ENCODE results near the gene AIFM3. TPM values are rescaled to one million over a fixed set of nuclear protein-coding genes. Genes with fewer than 3 reads are reported as not detected.

The AIFM3 gene
- total and polyA plus RNA-seq, 2 donors (not counting 3 experiments of a cell fraction or from before 2014, with no cell fraction given), result 0.15 TPM; not detected in 1

- intact Hi-C loops (cut with micrococcal nuclease), result loop anchor here (5.0 kb wide), 1 partner anchor 43 kb away; the partner anchor contains the start of gene CRKL
- no TSS peak for BruUV-seq (replicated peaks)
- Histone ChIP-seq H3K9me1 (replicated peaks; ENCODE audit: control insufficient read depth, extremely low read depth, insufficient read depth, low read length) (no peaks in the 10 kb centered on the region), H3K27me3 (ENCODE audit: control insufficient read depth in 2 of 2, insufficient read depth in 2 of 2, low read length in 2 of 2) (peaks cover 4 to 16% of the 10 kb centered on the region in 2 experiments), H3K79me2 (ENCODE audit: control insufficient read depth, insufficient read depth, low read length) (no peaks in the 10 kb centered on the region), H3K36me3 (ENCODE audit: control insufficient read depth in 2 of 2, extremely low read depth in 1 of 2, insufficient read depth in 2 of 2, low read length in 2 of 2) (no peaks in the 10 kb centered on the region), H3K4me2 (ENCODE audit: insufficient read depth, low read length) (no peak overlapping the region), H2AFZ (ENCODE audit: low read depth, low read length) (no peak overlapping the region), H3K4me1 (ENCODE audit: control insufficient read depth, extremely low read depth, insufficient read depth, low read length) (peaks cover 10% of the 10 kb centered on the region), H4K20me1 (replicated peaks; ENCODE audit: control insufficient read depth, extremely low read depth, insufficient read depth, low read length) (no peaks in the 10 kb centered on the region), H3K27ac (ENCODE audit: insufficient read depth, low read depth, low read length) (no peak overlapping the region), H3K9ac (replicated peaks; ENCODE audit: extremely low read depth, insufficient read depth, low read length) (no peak overlapping the region), H3K9me3 (replicated peaks; ENCODE audit: control insufficient read depth, insufficient read depth, low read length) (no peaks in the 10 kb centered on the region), H3K4me3 (replicated peaks in 1 of 3; ENCODE audit: insufficient read depth in 1 of 3, low read depth in 1 of 3, low read length in 3 of 3) (no peak overlapping the region)
- DNase-seq (ENCODE audit: low read depth, low spot score), result no peak
- ChIA-PET POLR2A (interaction anchor here (0.7 kb wide), 1 partner anchor 99 kb away, joined by 5 read pairs; no protein-coding TSS in a partner anchor), CTCF (interaction anchor here (0.7 to 4.5 kb wide), 5 partner anchors 15 to 80 kb away, joined by 3 to 14 read pairs (median 3); partner anchors contain the start of gene LZTR1)
- no peak for TF ChIP-seq EZH2 (IDR thresholded peaks at IDR 0.05; ENCODE audit: borderline replicate concordance, low read depth, low read length, severe bottlenecking)
- no peak for TF ChIP-seq POLR2A (IDR thresholded peaks at IDR 0.05; ENCODE audit: low read depth, low read length)
- TF ChIP-seq FOS (IDR thresholded peaks at IDR 0.05; ENCODE audit: borderline replicate concordance, insufficient read depth, low read length), result no peak
- TF ChIP-seq JUN (IDR thresholded peaks at IDR 0.05; ENCODE audit: borderline replicate concordance, insufficient read depth, insufficient read length, low read depth), result no peak
- TF ChIP-seq MAX (IDR thresholded peaks at IDR 0.05; ENCODE audit: insufficient read depth, insufficient read length), result no peak
- no peak for TF ChIP-seq GATA2 (IDR thresholded peaks at IDR 0.05; ENCODE audit: insufficient read depth, insufficient read length, low read depth, low read length)
- no peak for TF ChIP-seq POLR2AphosphoS5 (IDR thresholded peaks at IDR 0.05; ENCODE audit: insufficient read depth, low read depth, low read length)
- no peak for TF ChIP-seq CTCF (IDR thresholded peaks at IDR 0.05; ENCODE audit: extremely low read depth in 1 of 2, insufficient read depth in 1 of 2, low read depth in 1 of 2, low read length in 2 of 2)
- TF ChIP-seq MYC (IDR thresholded peaks at IDR 0.05; ENCODE audit: low read depth, low read length), result no peak
- FAIRE-seq, result no peak
- dilution Hi-C loops (cut with MboI; ENCODE audit: extremely low pct_ligation_motif_present, low sequenced_read_pairs), result no loop called here
These were observed 6.4 kb upstream of the AIFM3 start for GRCh38 chr22:20960609-20961008.

Measured in endothelial cell of umbilical vein (primary cell).